Endothelial cell of umbilical vein (primary cell): ENCODE measurements around the gene TEK. TPM values are rescaled to one million over a fixed set of nuclear protein-coding genes. Genes with fewer than 3 reads are reported as not detected.
"Not testable (repeated sequence)": the region's sequence is repeated elsewhere in the genome, so short reads cannot be mapped to it uniquely, and the experiment has no call there.

Experiments
- BruUV-seq: library from RNA; stranded (reverse); fragments of 400-500 nt; replicated peaks from 2 replicates; lab custom pipeline; 2021; lab: Mats Ljungman, UMichigan
- CTCF ChIA-PET: fragments of 300-600, 350-600 bp; sonication (Branson Sonifier 250); formaldehyde crosslinking; loops from one replicate; lab custom pipeline; 2021; ENCODE audit warnings: antibody characterized with exemption, inconsistent platforms; lab: Charles Lee
- POLR2A ChIA-PET: fragments of 300-600, 350-600 bp; sonication (Branson Sonifier 250); formaldehyde crosslinking; loops from one replicate; lab custom pipeline; 2021; ENCODE audit warnings: antibody characterized with exemption, inconsistent platforms; lab: Charles Lee
- DNase-seq: peaks from one replicate; pipeline ENCODE4 v3.0.0-alpha.2; 2011; ENCODE audit warnings: low read depth, low spot score
- FAIRE-seq: peaks from 2 replicates; lab custom pipeline; 2011; peaks lifted over from hg19 to GRCh38; lab: Jason Lieb, UNC
- H2AFZ ChIP-seq: 2 replicates; pipeline ENCODE4 v1.6.0; 2012; ENCODE audit warnings: low read depth, low read length, control low read depth, inconsistent platforms
- H3K27ac ChIP-seq: 2 replicates; pipeline ENCODE4 v1.5.1; 2011; ENCODE audit warnings: low read depth, mild to moderate bottlenecking, control low read depth, low read length, moderate library complexity; ENCODE audit not compliant: insufficient read depth
- H3K27me3 ChIP-seq, 2 experiments: 2 replicates each; pipeline versions ENCODE4 v1.6.0 to v1.6.1; 2011; ENCODE audit warnings: low read length in 2 of 2, mixed read lengths in 1 of 2; ENCODE audit not compliant: control insufficient read depth in 2 of 2, insufficient read depth in 2 of 2
- H3K36me3 ChIP-seq, 2 experiments: 2 replicates in 1 of 2; 3 replicates in 1 of 2; pipeline ENCODE4 v1.5.1; 2011; ENCODE audit warnings: low read length in 2 of 2, mild to moderate bottlenecking in 1 of 2, moderate library complexity in 1 of 2; ENCODE audit not compliant: control insufficient read depth in 2 of 2, insufficient read depth in 2 of 2; ENCODE audit errors: extremely low read depth in 1 of 2
- H3K4me1 ChIP-seq: 3 replicates; pipeline ENCODE4 v1.5.1; 2011; ENCODE audit warnings: mild to moderate bottlenecking, low read length; ENCODE audit not compliant: control insufficient read depth, insufficient read depth; ENCODE audit errors: extremely low read depth
- H3K4me2 ChIP-seq: 2 replicates; pipeline ENCODE4 v1.6.1; 2011; ENCODE audit warnings: low read length, control low read depth, mixed read lengths; ENCODE audit not compliant: insufficient read depth
- H3K4me3 ChIP-seq, 3 experiments: fragments of 200-600 bp in 1 of 3; sonication (generic), shearing (Covaris generic) in 1 of 3; replicated peaks in 1 of 3; 2 replicates each; pipeline ENCODE4 v1.5.1; 2011 to 2016; ENCODE audit warnings: control low read depth in 3 of 3, low read length in 3 of 3, mild to moderate bottlenecking in 2 of 3, inconsistent platforms in 1 of 3, low read depth in 1 of 3, moderate library complexity in 1 of 3; ENCODE audit not compliant: insufficient read depth in 1 of 3
- H3K79me2 ChIP-seq: 2 replicates; pipeline ENCODE4 v1.6.0; 2012; ENCODE audit warnings: low read length, inconsistent platforms; ENCODE audit not compliant: control insufficient read depth, insufficient read depth
- H3K9ac ChIP-seq: replicated peaks from 2 replicates; pipeline ENCODE3; 2011; ENCODE audit warnings: low read length, control low read depth; ENCODE audit not compliant: insufficient read depth; ENCODE audit errors: extremely low read depth
- H3K9me1 ChIP-seq: replicated peaks from 3 replicates; pipeline ENCODE4 v1.6.0; 2011; ENCODE audit warnings: mild to moderate bottlenecking, low read length; ENCODE audit not compliant: control insufficient read depth, insufficient read depth; ENCODE audit errors: extremely low read depth
- H3K9me3 ChIP-seq: replicated peaks from 2 replicates; pipeline ENCODE4 v1.5.1; 2012; ENCODE audit warnings: low read length, inconsistent platforms; ENCODE audit not compliant: control insufficient read depth, insufficient read depth
- H4K20me1 ChIP-seq: replicated peaks from 2 replicates; pipeline ENCODE3; 2011; ENCODE audit warnings: mild to moderate bottlenecking, low read length; ENCODE audit not compliant: control insufficient read depth, insufficient read depth; ENCODE audit errors: extremely low read depth
- EZH2 ChIP-seq: IDR thresholded peaks from 2 replicates; pipeline ENCODE4 v1.6.1; 2012; ENCODE audit warnings: borderline replicate concordance, low read depth, mild to moderate bottlenecking, moderate library complexity, low read length, inconsistent platforms; ENCODE audit not compliant: severe bottlenecking
- FOS ChIP-seq: IDR thresholded peaks from 2 replicates; pipeline ENCODE4 v1.6.1; 2011; ENCODE audit warnings: mild to moderate bottlenecking, low read length, moderate library complexity, borderline replicate concordance; ENCODE audit not compliant: insufficient read depth
- JUN ChIP-seq: IDR thresholded peaks from 2 replicates; pipeline ENCODE4 v1.6.1; 2011; ENCODE audit warnings: borderline replicate concordance, low read depth; ENCODE audit not compliant: insufficient read length, insufficient read depth
- MYC ChIP-seq: IDR thresholded peaks from one replicate; pipeline ENCODE4 v1.6.1; 2011; ENCODE audit warnings: mild to moderate bottlenecking, low read depth, low read length
- dilution Hi-C: fragments of 300-500 bp; cut with MboI; formaldehyde crosslinking; loops from one replicate; pipeline ENCODE4 v1.15.0; 2019; ENCODE audit warnings: low sequenced_read_pairs; ENCODE audit not compliant: extremely low pct_ligation_motif_present
- intact Hi-C: fragments of 100-400 bp; cut with micrococcal nuclease; formaldehyde crosslinking; loops from one replicate; pipeline ENCODE4 v1.10.0; 2022
- polyA plus RNA-seq, 4 experiments: library from polyadenylated mRNA; depleted of rRNA in 3 of 4; stranded (reverse) in 3 of 4; unstranded in 1 of 4; fragments of >200 nt; gene quantifications; 2 replicates each; pipeline versions ENCODE4 v1.2.1 to v1.2.3, GENCODE V29; 2011 to 2012; ENCODE audit warnings: missing spikeins in 1 of 4
- total RNA-seq: library from RNA; stranded (reverse); gene quantifications from 2 replicates; pipeline ENCODE4 v1.2.3, GENCODE V29; 2021
- TF ChIP-seq, protein P1 (sequence below): IDR thresholded peaks from 2 replicates; pipeline ENCODE4 v1.6.1; 2011; ENCODE audit not compliant: insufficient read depth, insufficient read length

TEK gene
- total and polyA plus RNA-seq, 2 donors (not counting 3 experiments of a cell fraction or from before 2014, with no cell fraction given), result 26.9 to 44.1 TPM

DNA sequence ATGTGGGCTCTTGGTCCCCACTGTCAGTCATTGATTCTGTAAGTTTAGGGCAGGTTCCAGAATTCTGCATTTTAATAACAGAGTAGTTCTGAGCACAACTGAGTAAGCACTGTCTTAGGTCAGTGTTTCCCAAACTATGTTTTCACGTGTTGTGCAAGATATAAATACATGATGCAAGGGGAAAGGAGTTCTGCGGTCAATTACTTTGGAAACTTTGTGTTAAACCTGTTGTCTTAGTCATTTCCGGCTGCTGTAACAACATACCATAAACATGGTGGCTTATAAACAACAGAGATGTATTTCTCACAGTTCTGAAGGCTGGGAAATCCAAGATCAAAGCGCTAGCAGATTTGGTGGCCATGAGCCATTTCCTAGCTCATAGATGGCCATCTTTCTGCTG, 118.2 kb downstream of the TEK start:
- Histone ChIP-seq H3K27ac (no peak overlapping the region), H4K20me1 (no peaks in the 10 kb centered on the region), H3K9me3 (no peaks in the 10 kb centered on the region), H3K27me3 (no peaks in the 10 kb centered on the region), H3K36me3 (peaks cover 9 to 10% of the 10 kb centered on the region in 2 experiments), H3K4me1 (no peaks in the 10 kb centered on the region), H3K9me1 (no peaks in the 10 kb centered on the region), H3K79me2 (no peaks in the 10 kb centered on the region), H3K4me3 (no peak overlapping the region), H2AFZ (no peak overlapping the region), H3K9ac (no peak overlapping the region), H3K4me2 (no peak overlapping the region)
- DNase-seq (no peak), FAIRE-seq (no peak)
- ChIA-PET CTCF (no interaction called here), POLR2A (no interaction called here)
- no TSS peak for BruUV-seq
- dilution Hi-C loops (no loop called here), intact Hi-C loops (no loop called here)
- TF ChIP-seq, protein P1, sequence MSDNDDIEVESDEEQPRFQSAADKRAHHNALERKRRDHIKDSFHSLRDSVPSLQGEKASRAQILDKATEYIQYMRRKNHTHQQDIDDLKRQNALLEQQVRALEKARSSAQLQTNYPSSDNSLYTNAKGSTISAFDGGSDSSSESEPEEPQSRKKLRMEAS, result no peak
- TF ChIP-seq FOS (no peak), JUN (no peak), EZH2 (no peak), MYC (no peak)

- dilution Hi-C loops, H2AFZ ChIP-seq, POLR2A ChIA-PET, H3K9ac ChIP-seq, H3K27ac ChIP-seq, H3K9me1 ChIP-seq, H3K9me3 ChIP-seq, H3K4me3 ChIP-seq, H3K4me1 ChIP-seq, FAIRE-seq, DNase-seq, H3K79me2 ChIP-seq, H4K20me1 ChIP-seq, H3K27me3 ChIP-seq, intact Hi-C loops, H3K36me3 ChIP-seq, H3K4me2 ChIP-seq, BruUV-seq: not testable (repeated sequence)
- CTCF ChIA-PET, result interaction anchor here (1.2 kb wide), 1 partner anchor 9 kb away, joined by 3 read pairs; no protein-coding TSS in a partner anchor
These were observed 130.6 kb downstream of the TEK start for GRCh38 chr9:27239648-27240047.
